ENCODE data around the gene GMNN.

Gene GMNN

DNA sequence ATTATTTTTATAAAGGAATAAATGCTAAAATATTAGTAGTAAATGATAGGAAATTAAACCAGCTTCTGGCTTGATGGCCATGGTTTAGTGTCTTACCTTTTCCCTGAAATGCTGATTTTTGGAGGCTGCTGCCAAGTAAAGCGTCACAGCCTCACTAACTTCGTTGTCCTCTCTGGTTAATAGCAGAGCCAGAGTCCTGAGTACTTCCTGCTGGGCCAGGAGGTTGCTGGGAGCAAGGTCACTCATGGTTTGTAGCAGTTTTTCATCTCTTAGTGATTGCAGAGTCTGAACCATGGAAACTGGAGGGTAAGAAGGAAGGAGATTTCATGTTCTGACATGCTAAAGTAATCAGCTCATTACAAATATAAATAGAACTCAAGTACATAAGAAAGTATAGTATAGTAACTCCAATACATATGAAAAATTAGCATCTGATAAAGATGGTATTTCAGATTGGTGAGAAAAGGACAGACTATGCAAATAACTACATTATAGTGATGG is 50.4 kb downstream of the GMNN start:
- DNase-seq (ENCODE audit: low read depth): no peak
- TF ChIP-seq, protein P1, sequence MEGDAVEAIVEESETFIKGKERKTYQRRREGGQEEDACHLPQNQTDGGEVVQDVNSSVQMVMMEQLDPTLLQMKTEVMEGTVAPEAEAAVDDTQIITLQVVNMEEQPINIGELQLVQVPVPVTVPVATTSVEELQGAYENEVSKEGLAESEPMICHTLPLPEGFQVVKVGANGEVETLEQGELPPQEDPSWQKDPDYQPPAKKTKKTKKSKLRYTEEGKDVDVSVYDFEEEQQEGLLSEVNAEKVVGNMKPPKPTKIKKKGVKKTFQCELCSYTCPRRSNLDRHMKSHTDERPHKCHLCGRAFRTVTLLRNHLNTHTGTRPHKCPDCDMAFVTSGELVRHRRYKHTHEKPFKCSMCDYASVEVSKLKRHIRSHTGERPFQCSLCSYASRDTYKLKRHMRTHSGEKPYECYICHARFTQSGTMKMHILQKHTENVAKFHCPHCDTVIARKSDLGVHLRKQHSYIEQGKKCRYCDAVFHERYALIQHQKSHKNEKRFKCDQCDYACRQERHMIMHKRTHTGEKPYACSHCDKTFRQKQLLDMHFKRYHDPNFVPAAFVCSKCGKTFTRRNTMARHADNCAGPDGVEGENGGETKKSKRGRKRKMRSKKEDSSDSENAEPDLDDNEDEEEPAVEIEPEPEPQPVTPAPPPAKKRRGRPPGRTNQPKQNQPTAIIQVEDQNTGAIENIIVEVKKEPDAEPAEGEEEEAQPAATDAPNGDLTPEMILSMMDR (IDR thresholded peaks at IDR 0.05; ENCODE audit: low read depth, low read length, missing control alignments): no peak
- H3K4me3 ChIP-seq (ENCODE audit: low read depth, low read length): no peak overlapping the region

DNA sequence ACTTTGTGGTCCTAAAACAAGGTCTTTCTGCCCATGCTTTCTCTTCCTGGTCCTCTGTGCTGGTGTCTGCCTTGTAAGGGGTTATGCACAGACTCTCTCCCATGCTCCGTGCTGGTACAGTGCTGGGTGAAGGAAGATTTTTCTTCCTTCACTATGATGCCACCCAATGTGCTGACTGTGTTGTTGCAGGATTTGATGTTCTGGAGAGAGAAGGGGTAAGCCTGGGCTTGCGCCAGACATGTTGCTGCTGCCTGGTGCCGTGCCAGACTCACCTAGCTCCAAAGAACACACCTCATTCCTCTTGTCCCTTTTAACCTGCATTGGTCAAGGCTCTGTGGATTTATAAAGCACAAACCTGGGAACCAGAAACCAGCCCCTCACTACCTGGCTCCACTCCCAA is 52.4 kb downstream of the GMNN start:
- TF ChIP-seq, protein P1 (IDR thresholded peaks at IDR 0.05; ENCODE audit: low read depth, low read length, missing control alignments): no peak
- no peak for DNase-seq (ENCODE audit: low read depth)
- H3K4me3 ChIP-seq (ENCODE audit: low read depth, low read length): no peak overlapping the region

DNA sequence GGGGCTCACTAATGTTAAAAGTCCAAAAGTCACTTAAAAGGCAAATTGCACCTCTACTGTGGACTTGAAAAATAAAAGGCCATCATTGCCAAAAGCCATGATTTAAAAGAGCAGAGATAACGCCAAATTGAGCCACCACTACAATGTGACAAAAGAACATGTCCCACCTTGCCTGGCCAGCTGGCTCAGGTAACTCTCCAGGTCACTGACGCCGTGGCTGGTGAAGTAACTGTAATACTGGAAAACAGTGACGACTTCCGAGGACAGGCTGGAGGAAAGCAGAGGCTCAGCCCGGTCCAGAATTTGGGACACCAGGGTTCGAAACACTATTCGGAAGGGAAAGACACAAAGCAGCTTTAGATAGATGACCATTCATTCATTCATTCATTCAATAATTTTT is 53.2 kb downstream of the GMNN start:
- TF ChIP-seq, protein P1 (IDR thresholded peaks at IDR 0.05; ENCODE audit: low read depth, low read length, missing control alignments): no peak
- no peak for DNase-seq (ENCODE audit: low read depth)
- H3K4me3 ChIP-seq (ENCODE audit: low read depth, low read length): no peak overlapping the region

DNA sequence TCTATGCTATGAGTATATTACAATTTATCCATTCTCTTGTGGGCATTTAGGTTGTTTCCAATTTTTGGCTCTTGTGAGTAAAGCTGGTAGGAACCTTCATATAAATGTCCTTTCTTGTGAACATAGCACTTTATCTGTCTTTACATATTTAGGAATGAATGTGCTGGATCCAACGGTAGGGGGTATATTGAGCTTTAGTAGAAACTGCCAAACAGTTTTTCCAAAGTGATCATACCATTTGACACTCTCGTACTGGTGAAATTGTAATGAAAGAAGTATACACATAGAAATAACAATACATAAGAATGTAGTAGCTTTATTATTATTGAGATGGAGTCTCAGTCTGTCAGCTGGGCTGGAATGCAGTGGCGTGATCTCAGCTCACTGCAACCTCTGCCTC is 54.9 kb downstream of the GMNN start:
- H3K4me3 ChIP-seq (ENCODE audit: low read depth, low read length): no peak overlapping the region
- DNase-seq (ENCODE audit: low read depth): no peak
- TF ChIP-seq, protein P1 (IDR thresholded peaks at IDR 0.05; ENCODE audit: low read depth, low read length, missing control alignments): no peak

DNA sequence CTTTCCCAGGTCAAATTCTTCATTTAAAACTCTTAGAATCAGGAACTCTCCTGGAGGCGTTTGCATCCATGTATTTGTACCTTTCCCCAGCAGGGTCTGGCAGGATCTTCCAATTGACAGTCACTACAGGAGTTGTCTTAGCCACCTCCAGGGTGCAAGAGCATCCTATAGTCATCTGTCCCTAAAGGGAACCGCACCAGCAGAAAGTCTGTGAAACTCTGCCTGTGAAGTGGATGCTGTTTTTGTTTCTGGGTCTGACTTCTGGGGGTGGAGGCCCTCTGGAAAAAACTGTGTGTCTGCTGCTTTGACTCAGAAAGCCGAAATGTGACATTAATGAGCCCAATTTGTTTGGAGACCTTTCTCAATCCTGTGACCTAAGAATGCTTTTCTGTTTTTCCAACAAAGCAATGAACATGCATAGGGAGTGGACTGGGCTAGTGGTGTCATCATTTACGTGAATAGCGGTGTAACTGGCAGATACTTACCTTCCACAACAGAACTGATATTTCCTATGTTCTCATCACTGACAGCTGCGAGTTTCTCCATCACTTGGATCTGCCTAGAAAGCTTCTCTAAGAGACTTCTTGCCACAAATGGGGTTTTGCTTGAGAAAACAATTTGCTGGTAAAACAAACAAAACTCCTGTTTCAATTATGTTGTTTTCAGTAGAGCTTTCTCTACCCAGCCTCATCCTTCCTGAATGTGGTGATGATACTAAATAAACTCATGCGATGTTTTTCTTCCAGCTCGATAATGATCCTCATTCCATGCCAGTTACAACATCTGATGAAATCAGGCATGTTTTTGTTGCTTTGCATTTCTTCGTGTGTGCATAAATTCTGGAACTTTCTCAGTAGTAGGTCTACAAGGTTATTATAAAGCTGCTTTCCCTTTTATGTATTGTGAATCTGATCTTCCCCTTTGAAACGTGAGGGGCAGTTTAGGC is 57.3 kb downstream of the GMNN start:
- TF ChIP-seq, protein P1 (IDR thresholded peaks at IDR 0.05; ENCODE audit: low read depth, low read length, missing control alignments): no peak
- no peak overlapping the region for H3K4me3 ChIP-seq (ENCODE audit: low read depth, low read length)
- no peak for DNase-seq (ENCODE audit: low read depth)

DNA sequence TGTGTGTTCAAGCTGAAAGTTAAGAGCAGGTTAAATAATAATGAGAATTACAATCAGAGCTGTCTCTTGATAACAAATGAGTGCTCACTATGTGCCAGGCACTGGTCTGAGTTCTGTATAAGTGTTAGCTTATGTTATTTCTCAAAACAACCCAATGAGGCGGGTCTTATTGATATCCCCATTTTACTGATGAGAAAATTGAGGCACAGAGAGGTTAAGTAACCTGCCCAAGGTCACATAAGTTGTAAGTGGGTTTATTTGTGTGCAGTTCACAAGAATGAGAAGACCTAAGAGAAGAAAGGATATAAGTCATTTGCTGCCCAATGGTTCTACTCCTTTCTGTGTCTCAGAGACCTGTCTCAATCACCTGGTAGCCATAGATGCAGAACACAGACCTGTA is 58.1 kb downstream of the GMNN start:
- TF ChIP-seq, protein P1 (IDR thresholded peaks at IDR 0.05; ENCODE audit: low read depth, low read length, missing control alignments): no peak
- DNase-seq (ENCODE audit: low read depth): no peak
- H3K4me3 ChIP-seq (ENCODE audit: low read depth, low read length): no peak overlapping the region
